Colonic mucosa (tissue), 4 donors: Measurements from ENCODE around the gene HIRIP3. TPM values are rescaled to one million over a fixed set of nuclear protein-coding genes. Genes with fewer than 3 reads are reported as not detected.
"Not testable (repeated sequence)": the region's sequence is repeated elsewhere in the genome, so short reads cannot be mapped to it uniquely, and the experiment has no call there.

Source experiments
- DNase-seq: peaks from one replicate; pipeline ENCODE4 v3.0.0-alpha.2; 2020
- H3K27ac ChIP-seq: fragments of 200-600 bp; one replicate; pipeline ENCODE4 v1.8.0; 2021
- H3K27me3 ChIP-seq: fragments of 200-600 bp; one replicate; pipeline ENCODE4 v1.8.0; 2021
- H3K36me3 ChIP-seq: fragments of 200-600 bp; one replicate; pipeline ENCODE4 v1.8.0; 2021
- H3K4me1 ChIP-seq: fragments of 200-600 bp; one replicate; pipeline ENCODE4 v1.8.0; 2021; ENCODE audit warnings: mild to moderate bottlenecking
- H3K4me3 ChIP-seq: fragments of 200-600 bp; one replicate; pipeline ENCODE4 v1.8.0; 2021
- H3K9ac ChIP-seq, 2 donors: one replicate each; pipeline ENCODE4 v1.7.0; 2013; ENCODE audit warnings: control low read depth in 2 of 2, low read depth in 2 of 2, low read length in 2 of 2
- H3K9me3 ChIP-seq: fragments of 200-600 bp; one replicate; pipeline ENCODE4 v1.8.0; 2021
- CTCF ChIP-seq: fragments of 200-600 bp; IDR thresholded peaks from one replicate; pipeline ENCODE4 v1.8.0; 2022; ENCODE audit warnings: antibody characterized with exemption, mild to moderate bottlenecking
- intact Hi-C: fragments of 100-400 bp; cut with DNase I; formaldehyde crosslinking; loops from one replicate; pipeline ENCODE4 v1.14.1; 2022
- total RNA-seq, 2 donors: library from RNA; stranded (reverse); fragmentation: NEBNext Ultra II Directional in 1 of 2; extraction: Animal tissue kit (Norgen Biotek cat#: 25700) in 1 of 2; gene quantifications; one replicate each; pipeline ENCODE4 v1.2.1, GENCODE V29; 2021
- donor health status: healthy.
- donor health status: DM: no; HTN: no; CAD: no.
- donor health status: DM: no; HTN: no; CAD: no.

HIRIP3 gene, protein sequence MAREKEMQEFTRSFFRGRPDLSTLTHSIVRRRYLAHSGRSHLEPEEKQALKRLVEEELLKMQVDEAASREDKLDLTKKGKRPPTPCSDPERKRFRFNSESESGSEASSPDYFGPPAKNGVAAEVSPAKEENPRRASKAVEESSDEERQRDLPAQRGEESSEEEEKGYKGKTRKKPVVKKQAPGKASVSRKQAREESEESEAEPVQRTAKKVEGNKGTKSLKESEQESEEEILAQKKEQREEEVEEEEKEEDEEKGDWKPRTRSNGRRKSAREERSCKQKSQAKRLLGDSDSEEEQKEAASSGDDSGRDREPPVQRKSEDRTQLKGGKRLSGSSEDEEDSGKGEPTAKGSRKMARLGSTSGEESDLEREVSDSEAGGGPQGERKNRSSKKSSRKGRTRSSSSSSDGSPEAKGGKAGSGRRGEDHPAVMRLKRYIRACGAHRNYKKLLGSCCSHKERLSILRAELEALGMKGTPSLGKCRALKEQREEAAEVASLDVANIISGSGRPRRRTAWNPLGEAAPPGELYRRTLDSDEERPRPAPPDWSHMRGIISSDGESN
- total RNA-seq, result 10 to 100 TPM in 1 of 2 donors, 1 to 10 TPM in 1; 7.5 to 18.4 TPM

- H3K27me3 ChIP-seq, result no peaks in the 10 kb centered on the region
- TF ChIP-seq CTCF, result no peak
- intact Hi-C loops, result no loop called here
- H3K9me3 ChIP-seq, result no peaks in the 10 kb centered on the region
- peak within 1 kb of the TSS; percentile 77 to 95 for H3K9ac ChIP-seq
- no peaks in the 10 kb centered on the region for H3K36me3 ChIP-seq
- H3K4me1 ChIP-seq, result peaks cover 4% of the 10 kb centered on the region
- H3K4me3 ChIP-seq, result peak within 1 kb of the TSS; percentile 78
- DNase-seq, result peak; percentile 90
- H3K27ac ChIP-seq, result peak within 1 kb of the TSS; percentile 94
Measured at GRCh38 chr16:29995324-29995910, at the start of gene HIRIP3. TSS of gene HIRIP3 (minus strand) at chr16:29995617. CDS start at chr16:29995605, 12 bp downstream.

DNA sequence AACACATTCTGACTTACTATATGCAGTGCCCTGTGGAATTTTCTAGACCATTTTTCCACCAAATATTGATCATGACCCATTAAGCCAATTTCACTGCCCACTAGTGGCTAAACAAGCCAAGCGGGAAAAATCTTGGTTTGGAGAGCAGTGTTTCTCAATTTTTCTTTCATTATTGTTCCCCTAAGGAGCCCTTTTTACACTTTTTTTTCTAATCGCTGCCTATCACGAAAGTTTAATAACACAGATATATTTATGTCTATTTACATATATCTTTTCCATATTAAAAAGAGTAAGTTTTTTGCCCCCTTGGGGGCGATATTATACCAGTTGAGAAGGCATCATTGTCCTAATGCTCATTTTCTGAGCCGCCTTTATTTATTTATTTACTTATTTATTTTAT is 46.4 kb upstream of the HIRIP3 start:
- intact Hi-C loops, result no loop called here
- H3K4me1 ChIP-seq, result no peaks in the 10 kb centered on the region
- no peaks in the 10 kb centered on the region for H3K36me3 ChIP-seq
- no peaks in the 10 kb centered on the region for H3K27me3 ChIP-seq
- H3K27ac ChIP-seq, result no peak overlapping the region
- no peak for TF ChIP-seq CTCF
- H3K9me3 ChIP-seq, result no peaks in the 10 kb centered on the region
- no peak overlapping the region for H3K9ac ChIP-seq
- DNase-seq, result no peak
- H3K4me3 ChIP-seq, result no peak overlapping the region

- intact Hi-C loops, DNase-seq, H3K27me3 ChIP-seq, H3K27ac ChIP-seq, H3K4me3 ChIP-seq, H3K9ac ChIP-seq, H3K4me1 ChIP-seq, H3K36me3 ChIP-seq, H3K9me3 ChIP-seq: not testable (repeated sequence)
Measured at GRCh38 chr16:30040690-30041089, 45.3 kb upstream of the HIRIP3 start.

- Histone ChIP-seq H3K27ac (no peak overlapping the region), H3K9me3 (no peaks in the 10 kb centered on the region), H3K36me3 (no peaks in the 10 kb centered on the region), H3K27me3 (no peaks in the 10 kb centered on the region), H3K4me3 (no peak overlapping the region), H3K9ac (no peak overlapping the region), H3K4me1 (no peaks in the 10 kb centered on the region)
- no peak for TF ChIP-seq CTCF
- intact Hi-C loops, result no loop called here
- DNase-seq, result no peak
Measured at GRCh38 chr16:30040221-30040620, 44.8 kb upstream of the HIRIP3 start.

GRCh38 chr16:30033270-30033669 is 37.9 kb upstream of the HIRIP3 start:
- no peak for DNase-seq
- Histone ChIP-seq H3K9ac (no peak overlapping the region), H3K4me1 (no peaks in the 10 kb centered on the region), H3K27me3 (peaks cover 26% of the 10 kb centered on the region), H3K4me3 (no peak overlapping the region), H3K36me3 (no peaks in the 10 kb centered on the region), H3K27ac (no peak overlapping the region), H3K9me3 (no peaks in the 10 kb centered on the region)
- intact Hi-C loops, result no loop called here
- no peak for TF ChIP-seq CTCF
